ENCODE measurements around the gene PMVK. TPM values are rescaled to one million over a fixed set of nuclear protein-coding genes. Genes with fewer than 3 reads are reported as not detected.
A peak's percentile ranks its signal among the peaks of the same experiment; 100 is the strongest.

The PMVK gene
- total and polyA plus RNA-seq, 2 of the 8 experiments (the other 6 are each of a cell fraction or from before 2014, with no cell fraction given) = 23.8 to 26.5 TPM

- Histone ChIP-seq H4K5ac (ENCODE audit: insufficient read length, low read depth, low read length) (no peak overlapping the region), H2AK5ac (ENCODE audit: low read depth, low read length) (no peak overlapping the region), H2BK15ac (ENCODE audit: low read length) (no peak overlapping the region), H3K56ac (replicated peaks; ENCODE audit: insufficient read length, low read depth, low read length) (no peak overlapping the region), H2BK120ac (replicated peaks; ENCODE audit: low read depth, low read length) (no peak overlapping the region), H3K27me3 (replicated peaks in 1 of 4; ENCODE audit: control insufficient read depth in 3 of 4, extremely low read depth in 1 of 4, insufficient read depth in 3 of 4, low read length in 3 of 4) (no peaks in the 10 kb centered on the region; a peak in 1 of 7 replicates), H3K9ac (replicated peaks in 1 of 4; ENCODE audit: extremely low read depth in 1 of 4, low read depth in 3 of 4, low read length in 3 of 4) (peak overlapping the region in 3 of 4 experiments; percentile 12 to 96 (median 95); a peak in 5 of 7 replicates), H3K4ac (replicated peaks; ENCODE audit: insufficient read length, low read depth, low read length) (no peak overlapping the region), H3K4me2 (ENCODE audit: insufficient read depth in 1 of 2, low read depth in 2 of 2, low read length in 2 of 2) (peak overlapping the region; percentile 67 to 81), H4K20me1 (replicated peaks in 1 of 2; ENCODE audit: control insufficient read depth in 1 of 2, insufficient read depth in 2 of 2, low read length in 2 of 2) (peaks cover 1 to 8% of the 10 kb centered on the region in 2 experiments), H4K91ac (replicated peaks; ENCODE audit: insufficient read length, low read length) (no peak overlapping the region), H3K23ac (ENCODE audit: insufficient read length) (no peak overlapping the region), H3K18ac (ENCODE audit: extremely low read depth, low read length) (no peak overlapping the region), H2BK12ac (ENCODE audit: low read depth, low read length) (no peak overlapping the region), H3K79me1 (ENCODE audit: low read depth, low read length) (peaks cover 4% of the 10 kb centered on the region), H2AFZ (ENCODE audit: low read length) (no peak overlapping the region), H3K27ac (ENCODE audit: low read depth, low read length) (no peak overlapping the region), H4K8ac (ENCODE audit: extremely low read depth, insufficient read depth, low read length) (no peak overlapping the region), H3K36me3 (ENCODE audit: control insufficient read depth in 2 of 4, insufficient read depth in 4 of 4, low read length in 3 of 4) (peaks cover 10 to 28% (median 23%) of the 10 kb centered on the region in 4 experiments; a peak in 7 of 8 replicates), H3K23me2 (ENCODE audit: low read depth, low read length) (peaks cover 4% of the 10 kb centered on the region), H3K79me2 (ENCODE audit: control insufficient read depth in 1 of 2, insufficient read depth in 2 of 2, low read length in 2 of 2) (peaks cover 0 to 13% of the 10 kb centered on the region in 2 experiments; a peak in 3 of 4 replicates), H3K4me3 (ENCODE audit: extremely low read depth in 1 of 4, insufficient read depth in 2 of 4, low read depth in 3 of 4, low read length in 4 of 4) (peak overlapping the region; percentile 50 to 84 (median 54)), H3K9me3 (ENCODE audit: insufficient read depth in 2 of 2, low read depth in 1 of 2, low read length in 1 of 2) (no peaks in the 10 kb centered on the region), H2BK5ac (ENCODE audit: low read depth, low read length) (no peak overlapping the region), H3K14ac (ENCODE audit: insufficient read length) (no peak overlapping the region), H3K4me1 (replicated peaks in 1 of 4; ENCODE audit: control insufficient read depth in 3 of 4, insufficient read depth in 4 of 4, low read length in 3 of 4) (peaks cover 4 to 13% (median 6%) of the 10 kb centered on the region in 4 experiments), H2BK20ac (ENCODE audit: low read length) (no peak overlapping the region)
- DNase-seq (ENCODE audit: low read depth in 1 of 2, low spot score in 2 of 2) = no peak
- ChIA-PET POLR2A (ENCODE audit: partially characterized antibody) (interaction anchor here (0.9 to 18.6 kb wide), 10 partner anchors 9 to 392 kb away, joined by 3 to 662 read pairs (median 4); partner anchors contain the start of genes CHRNB2, CKS1B, FLAD1 and LENEP), CTCF (ENCODE audit: partially characterized antibody) (interaction anchor here (0.6 to 8.2 kb wide), 8 partner anchors 10 to 775 kb away, joined by 3 to 113 read pairs (median 4); partner anchors contain the start of genes ADAM15, LENEP and SHC1)
- WGBS, 2 experiments (ENCODE audit: extremely low coverage in 1 of 2, insufficient coverage in 1 of 2, insufficient read length in 1 of 2, insufficient replicate concordance in 2 of 2, low coverage in 1 of 2, low lambda C conversion rate in 2 of 2, missing lambda C conversion rate in 1 of 2) = 74% methylated on average over 10 of the region's 10 CpGs; no CpG with 5 or more reads in 1 of the 2 experiments
- no peak for FAIRE-seq
- TF ChIP-seq HDAC6 (IDR thresholded peaks at IDR 0.05; ENCODE audit: low read depth, low read length) (no peak), EZH2 (IDR thresholded peaks at IDR 0.05; ENCODE audit: low read depth, low read length, severe bottlenecking) (no peak), RBBP5 (IDR thresholded peaks at IDR 0.05; ENCODE audit: borderline replicate concordance, low read depth, low read length) (no peak), CREB1 (IDR thresholded peaks at IDR 0.05) (no peak), KDM1A (IDR thresholded peaks at IDR 0.05; ENCODE audit: borderline replicate concordance, low read length) (no peak)
These were observed 24.1 kb upstream of the PMVK start for GRCh38 chr1:154960446-154961136.

All from H1 (cell line).